Activated T-helper 1 cell treated with Interleukin-2 at 50 U/mL for 16 hours (primary cell): ENCODE results near the gene NHLH1.
A peak's percentile ranks its signal among the peaks of the same experiment; 100 is the strongest.
"Not testable (repeated sequence)": the region's sequence is repeated elsewhere in the genome, so short reads cannot be mapped to it uniquely, and the experiment has no call there.

Experiments
- DNase-seq: peaks from one replicate; pipeline ENCODE4 v3.0.0-alpha.2; 2020; ENCODE audit warnings: low read depth

NHLH1 gene

GRCh38 chr1:160384812-160385211 lies 17.9 kb downstream of the NHLH1 start:
- DNase-seq = not testable (repeated sequence)

- DNase-seq = not testable (repeated sequence)
Observed at GRCh38 chr1:160388406-160388805, 21.5 kb downstream of the NHLH1 start.

- DNase-seq = no peak
Observed at GRCh38 chr1:160394673-160395072, 27.8 kb downstream of the NHLH1 start.

- no peak for DNase-seq
Observed at GRCh38 chr1:160397651-160398050, 30.8 kb downstream of the NHLH1 start.

GRCh38 chr1:160398823-160399222 lies 32.0 kb downstream of the NHLH1 start:
- no peak for DNase-seq

- no peak for DNase-seq
Observed at GRCh38 chr1:160399544-160400222, 32.8 kb downstream of the NHLH1 start.

GRCh38 chr1:160400223-160400645 lies 33.4 kb downstream of the NHLH1 start, which contains the start of gene VANGL2:
Gene VANGL2, plus strand, starts transcription at chr1:160400564. Its CDS starts 15,274 bp downstream, at chr1:160415838.
- DNase-seq = peak; percentile 9

GRCh38 chr1:160400646-160401486 lies 34.0 kb downstream of the NHLH1 start:
- no peak for DNase-seq

- DNase-seq = no peak
Observed at GRCh38 chr1:160401487-160401805, 34.6 kb downstream of the NHLH1 start.

- no peak for DNase-seq
Observed at GRCh38 chr1:160402001-160402795, 35.3 kb downstream of the NHLH1 start.

- no peak for DNase-seq
Observed at GRCh38 chr1:160403244-160403643, 36.4 kb downstream of the NHLH1 start.

GRCh38 chr1:160404094-160404493 lies 37.2 kb downstream of the NHLH1 start:
- DNase-seq = no peak

GRCh38 chr1:160405331-160405877 lies 38.5 kb downstream of the NHLH1 start:
- no peak for DNase-seq

GRCh38 chr1:160406131-160406968 lies 39.5 kb downstream of the NHLH1 start:
- no peak for DNase-seq

GRCh38 chr1:160407839-160408801 lies 41.2 kb downstream of the NHLH1 start:
- no peak for DNase-seq

- no peak for DNase-seq
Observed at GRCh38 chr1:160408864-160409263, 42.0 kb downstream of the NHLH1 start.

- DNase-seq = no peak
Observed at GRCh38 chr1:160409486-160409885, 42.6 kb downstream of the NHLH1 start.

- no peak for DNase-seq
Observed at GRCh38 chr1:160410406-160411005, 43.6 kb downstream of the NHLH1 start.

GRCh38 chr1:160411271-160412027 lies 44.6 kb downstream of the NHLH1 start:
- DNase-seq = no peak
